Stomach (tissue), 9 donors: ENCODE measurements around the gene USP19. TPM values are rescaled to one million over a fixed set of nuclear protein-coding genes. Genes with fewer than 3 reads are reported as not detected.

ENCODE experiments used
- DNase-seq, 2 donors: peaks; one replicate each; pipeline versions ENCODE4 v3.0.0 to v3.0.0-alpha.2; 2013 to 2019
- H3K27ac ChIP-seq, 5 donors: fragments of 200-600 bp in 4 of 5; sonication (generic) in 4 of 5; one replicate each; pipeline ENCODE4 v1.5.1; 2013 to 2019; ENCODE audit warnings: mild to moderate bottlenecking in 1 of 5, moderate library complexity in 1 of 5
- H3K27me3 ChIP-seq, 3 donors: fragments of 200-600 bp; sonication (generic); one replicate each; pipeline ENCODE4 v1.5.1; 2017 to 2019; ENCODE audit warnings: mixed run types in 1 of 3
- H3K36me3 ChIP-seq, 4 donors: fragments of 200-600 bp; sonication (generic); 1 replicate in 3 of 4; 2 replicates in 1 of 4; pipeline ENCODE4 v1.5.1; 2016 to 2019
- H3K4me1 ChIP-seq, 4 donors: fragments of 200-600 bp; sonication (generic); one replicate each; pipeline ENCODE4 v1.5.1; 2016 to 2019
- H3K4me3 ChIP-seq, 4 donors: fragments of 200-600 bp; sonication (generic) in 3 of 4; one replicate each; pipeline ENCODE4 v1.5.1; 2016 to 2019; ENCODE audit warnings: mild to moderate bottlenecking in 1 of 4
- H3K9me3 ChIP-seq, 4 donors: fragments of 200-600 bp; sonication (generic); one replicate each; pipeline ENCODE4 v1.5.1; 2016 to 2019
- EP300 ChIP-seq: sonication (generic); formaldehyde crosslinking; IDR thresholded peaks from one replicate; pipeline ENCODE4 v1.6.1; 2017; ENCODE audit warnings: antibody characterized with exemption
- POLR2A ChIP-seq, 4 donors: fragments of 450-650 bp; IDR thresholded peaks; one replicate each; pipeline ENCODE4 v1.6.1; 2016; ENCODE audit warnings: antibody characterized with exemption in 4 of 4, control low read depth in 2 of 4, mild to moderate bottlenecking in 1 of 4, moderate library complexity in 1 of 4
- POLR2AphosphoS5 ChIP-seq, 3 donors: sonication (generic); formaldehyde crosslinking; IDR thresholded peaks; one replicate each; pipeline ENCODE4 v1.6.1; 2016; ENCODE audit warnings: antibody characterized with exemption in 3 of 3
- WGBS, 5 donors: extraction: QIAGEN DNeasy Blood & Tissue Kit in 3 of 5; methylation state at CpG; one replicate each; pipeline versions ENCODE4 v1.1.5 to v1.1.7; 2013 to 2018; 5-methylcytosine and 5-hydroxymethylcytosine counted together
- intact Hi-C: fragments of 100-400 bp; cut with DNase I; formaldehyde crosslinking; loops from one replicate; pipeline ENCODE4 v1.15.1; 2023; ENCODE audit warnings: low total_unique reads
- polyA plus RNA-seq, 3 donors: library from polyadenylated mRNA; stranded (reverse); fragments of 200-250 nt; gene quantifications; one replicate each; pipeline ENCODE4 v1.2.3, GENCODE V29; 2013
- total RNA-seq, 5 donors: library from RNA; depleted of rRNA; stranded (reverse); fragments of >200 nt; gene quantifications; one replicate each; pipeline versions ENCODE4 v1.1.0 to v1.2.3, GENCODE V29; 2014 to 2016
- TF ChIP-seq, protein P1 (sequence below), 7 experiments: fragments of 450-650 bp in 4 of 7; fragments of 200-600 bp in 3 of 7; sonication (generic) in 3 of 7; IDR thresholded peaks; one replicate each; pipeline ENCODE4 v1.5.1; 2016 to 2019; ENCODE audit warnings: antibody characterized with exemption in 7 of 7, control low read depth in 2 of 7, mild to moderate bottlenecking in 1 of 7
- donor health status: healthy with polysubstance abuse.
- donor health status: Bipolar disorder and iron deficiency.
- donor health status: healthy.

Gene USP19
- total and polyA plus RNA-seq, 8 donors = 15.6 to 77.2 (median 30.5) TPM

GRCh38 chr3:49132437-49133225 is 12.0 kb upstream of the USP19 start, which contains the start of gene LAMB2:
LAMB2 (minus strand) TSS chr3:49133050; CDS start chr3:49132867, 183 bp downstream.
- peaks cover 27 to 36% (median 34%) of the 10 kb centered on the region in 4 donors for H3K36me3 ChIP-seq
- peaks cover 0 to 3% (median under 1%) of the 10 kb centered on the region in 3 donors for H3K27me3 ChIP-seq
- H3K9me3 ChIP-seq = no peaks in the 10 kb centered on the region
- peaks cover 18 to 52% (median 42%) of the 10 kb centered on the region in 4 donors for H3K4me1 ChIP-seq
- TF ChIP-seq EP300 (no peak), POLR2AphosphoS5 (IDR thresholded peaks at IDR 0.05) (peak; percentile 31 to 75 (median 70)), POLR2A (IDR thresholded peaks at IDR 0.05) (peak in 1 of 4 donors; percentile 24)
- TF ChIP-seq, protein P1, sequence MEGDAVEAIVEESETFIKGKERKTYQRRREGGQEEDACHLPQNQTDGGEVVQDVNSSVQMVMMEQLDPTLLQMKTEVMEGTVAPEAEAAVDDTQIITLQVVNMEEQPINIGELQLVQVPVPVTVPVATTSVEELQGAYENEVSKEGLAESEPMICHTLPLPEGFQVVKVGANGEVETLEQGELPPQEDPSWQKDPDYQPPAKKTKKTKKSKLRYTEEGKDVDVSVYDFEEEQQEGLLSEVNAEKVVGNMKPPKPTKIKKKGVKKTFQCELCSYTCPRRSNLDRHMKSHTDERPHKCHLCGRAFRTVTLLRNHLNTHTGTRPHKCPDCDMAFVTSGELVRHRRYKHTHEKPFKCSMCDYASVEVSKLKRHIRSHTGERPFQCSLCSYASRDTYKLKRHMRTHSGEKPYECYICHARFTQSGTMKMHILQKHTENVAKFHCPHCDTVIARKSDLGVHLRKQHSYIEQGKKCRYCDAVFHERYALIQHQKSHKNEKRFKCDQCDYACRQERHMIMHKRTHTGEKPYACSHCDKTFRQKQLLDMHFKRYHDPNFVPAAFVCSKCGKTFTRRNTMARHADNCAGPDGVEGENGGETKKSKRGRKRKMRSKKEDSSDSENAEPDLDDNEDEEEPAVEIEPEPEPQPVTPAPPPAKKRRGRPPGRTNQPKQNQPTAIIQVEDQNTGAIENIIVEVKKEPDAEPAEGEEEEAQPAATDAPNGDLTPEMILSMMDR (IDR thresholded peaks at IDR 0.05) = no peak
- H3K27ac ChIP-seq = peak within 1 kb of the TSS; percentile 83 to 88 (median 88)
- DNase-seq = peak; percentile 77 to 90
- intact Hi-C loops = no loop called here
- WGBS, 5 donors = 9 to 11% (median 10%) methylated on average over 11 to 28 of the region's 28 CpGs
- peak within 1 kb of the TSS; percentile 65 to 79 (median 72) for H3K4me3 ChIP-seq

GRCh38 chr3:49132073-49132436 is 11.4 kb upstream of the USP19 start:
- H3K27ac ChIP-seq = peak overlapping the region; percentile 83 to 88 (median 88)
- TF ChIP-seq EP300 (no peak), POLR2AphosphoS5 (IDR thresholded peaks at IDR 0.05) (no peak), POLR2A (IDR thresholded peaks at IDR 0.05) (no peak)
- TF ChIP-seq, protein P1 (IDR thresholded peaks at IDR 0.05) = no peak
- WGBS, 5 donors = 31 to 50% (median 37%) methylated on average over 6 to 9 of the region's 9 CpGs
- DNase-seq = no peak
- H3K4me1 ChIP-seq = peaks cover 18 to 52% (median 42%) of the 10 kb centered on the region in 4 donors
- no peaks in the 10 kb centered on the region for H3K27me3 ChIP-seq
- peak overlapping the region; percentile 65 to 79 (median 72) for H3K4me3 ChIP-seq
- peaks cover 27 to 42% (median 39%) of the 10 kb centered on the region in 4 donors for H3K36me3 ChIP-seq
- no peaks in the 10 kb centered on the region for H3K9me3 ChIP-seq
- intact Hi-C loops = no loop called here

- Histone ChIP-seq H3K27ac (peak overlapping the region in 4 of 5 donors; percentile 88), H3K4me1 (peaks cover 18 to 52% (median 42%) of the 10 kb centered on the region in 4 donors), H3K4me3 (peak overlapping the region; percentile 65 to 79 (median 72)), H3K9me3 (no peaks in the 10 kb centered on the region), H3K27me3 (no peaks in the 10 kb centered on the region), H3K36me3 (peaks cover 28 to 46% (median 44%) of the 10 kb centered on the region in 4 donors)
- 91 to 95% (median 93%) methylated on average over 6 of the region's 6 CpGs for WGBS, 5 donors
- DNase-seq = no peak
- intact Hi-C loops = no loop called here
- TF ChIP-seq POLR2AphosphoS5 (IDR thresholded peaks at IDR 0.05) (no peak), EP300 (no peak), POLR2A (IDR thresholded peaks at IDR 0.05) (no peak)
- TF ChIP-seq, protein P1 (IDR thresholded peaks at IDR 0.05) = no peak
Observed at GRCh38 chr3:49131576-49131975, 11.0 kb upstream of the USP19 start.

GRCh38 chr3:49131040-49131439 is 10.4 kb upstream of the USP19 start:
- no peak for DNase-seq
- Histone ChIP-seq H3K4me1 (peaks cover 18 to 52% (median 42%) of the 10 kb centered on the region in 4 donors), H3K4me3 (peak overlapping the region in 3 of 4 donors; percentile 69 to 79 (median 74)), H3K27ac (peak overlapping the region in 3 of 5 donors; percentile 88), H3K36me3 (peaks cover 32 to 52% (median 50%) of the 10 kb centered on the region in 4 donors), H3K9me3 (no peaks in the 10 kb centered on the region), H3K27me3 (no peaks in the 10 kb centered on the region)
- WGBS, 5 donors = 74 to 88% (median 85%) methylated on average over 4 to 12 of the region's 12 CpGs
- TF ChIP-seq POLR2A (IDR thresholded peaks at IDR 0.05) (no peak), EP300 (no peak), POLR2AphosphoS5 (IDR thresholded peaks at IDR 0.05) (no peak)
- TF ChIP-seq, protein P1 (IDR thresholded peaks at IDR 0.05) = no peak
- intact Hi-C loops = no loop called here
